HG02973 (cell line): ENCODE data around the gene KCNK15.

Experiments
- ATAC-seq: cut with Tn5 transposase; IDR thresholded peaks from one replicate; pipeline ENCODE4 v1.9.1; 2021; ENCODE audit warnings: moderate library complexity; ENCODE audit not compliant: unreplicated experiment

The KCNK15 gene

GRCh38 chr20:44784688-44785087, 39.0 kb downstream of the KCNK15 start:
- ATAC-seq = no peak

GRCh38 chr20:44785768-44786167, 40.1 kb downstream of the KCNK15 start:
- ATAC-seq = no peak

GRCh38 chr20:44787299-44787698, 41.6 kb downstream of the KCNK15 start:
- ATAC-seq = no peak

- no peak for ATAC-seq
Measured at GRCh38 chr20:44788706-44789456, 43.2 kb downstream of the KCNK15 start.

GRCh38 chr20:44790638-44791393, 45.2 kb downstream of the KCNK15 start:
- no peak for ATAC-seq

GRCh38 chr20:44792796-44793195, 47.1 kb downstream of the KCNK15 start:
- no peak for ATAC-seq

- no peak for ATAC-seq
Measured at GRCh38 chr20:44795836-44796235, 50.2 kb downstream of the KCNK15 start.

GRCh38 chr20:44796311-44796710, 50.6 kb downstream of the KCNK15 start:
- no peak for ATAC-seq

GRCh38 chr20:44796758-44797457, 51.2 kb downstream of the KCNK15 start:
- ATAC-seq = no peak

GRCh38 chr20:44799691-44800090, 54.0 kb downstream of the KCNK15 start:
- ATAC-seq = no peak

GRCh38 chr20:44800391-44801046, 54.9 kb downstream of the KCNK15 start:
- no peak for ATAC-seq
